A549 (cell line): ENCODE data around the gene MID2. TPM values are rescaled to one million over a fixed set of nuclear protein-coding genes. Genes with fewer than 3 reads are reported as not detected.

Source experiments
- ATAC-seq, 2 experiments: fragments of 200-7000 bp in 1 of 2; fragments of >200 bp in 1 of 2; cut with Nextera tagmentation in 1 of 2; cut with Tn5 transposase in 1 of 2; 3 replicates each; pipeline versions ENCODE4 v1.8.0 to v1.9.1; 2018 to 2020; ENCODE audit warnings: mild to moderate bottlenecking in 1 of 2, moderate library complexity in 1 of 2
- CTCF ChIA-PET: fragments of 300-600 bp; sonication (Branson Sonifier 250); formaldehyde crosslinking; extraction: SDS; loops from one replicate; lab custom pipeline; 2021; ENCODE audit warnings: antibody characterized with exemption, inconsistent platforms; lab: Yijun Ruan, JAX
- POLR2A ChIA-PET: fragments of 350-600 bp; formaldehyde crosslinking; extraction: SDS; loops from one replicate; lab custom pipeline; 2021; ENCODE audit warnings: antibody characterized with exemption, inconsistent platforms; lab: Yijun Ruan, JAX
- DNase-seq, 2 experiments: peaks; one replicate each; pipeline versions ENCODE4 v3.0.0 to v3.0.0-alpha.2; 2011 to 2016; ENCODE audit warnings: low read depth in 1 of 2, low spot score in 1 of 2
- FAIRE-seq: peaks from 2 replicates; lab custom pipeline; 2011; peaks lifted over from hg19 to GRCh38; lab: Jason Lieb, UNC
- H3K27ac ChIP-seq, 2 experiments: fragments of >200 bp; sonication (Bioruptor Twin); formaldehyde crosslinking; 3 replicates each; pipeline ENCODE4 v1.5.1; 2016 to 2017
- H3K4me1 ChIP-seq: fragments of >200 bp; sonication (Bioruptor Twin); formaldehyde crosslinking; 3 replicates; pipeline ENCODE4 v1.6.1; 2016
- H3K4me2 ChIP-seq: fragments of >200 bp; sonication (Bioruptor Twin); formaldehyde crosslinking; 3 replicates; pipeline ENCODE4 v1.6.1; 2016
- H3K4me3 ChIP-seq: fragments of >200 bp; sonication (Bioruptor Twin); formaldehyde crosslinking; 3 replicates; pipeline ENCODE4 v1.5.1; 2016
- H3K9me3 ChIP-seq: fragments of >200 bp; sonication (Bioruptor Twin); formaldehyde crosslinking; 3 replicates; pipeline ENCODE4 v1.6.1; 2016
- BCL3 ChIP-seq: fragments of >200 bp; sonication (Bioruptor Twin); formaldehyde crosslinking; IDR thresholded peaks from 3 replicates; pipeline ENCODE4 v1.6.1; 2016
- CBX2 ChIP-seq: fragments of 200-600 bp; sonication (generic); IDR thresholded peaks from 2 replicates; pipeline ENCODE4 v1.6.1; 2016; ENCODE audit warnings: low read depth, mild to moderate bottlenecking, borderline replicate concordance
- CHD2 ChIP-seq: fragments of 150-350 bp; IDR thresholded peaks from 2 replicates; pipeline ENCODE4 v1.6.1; 2014; ENCODE audit warnings: low read length; ENCODE audit not compliant: partially characterized antibody
- CTCF ChIP-seq: fragments of >200 bp; sonication (Bioruptor Twin); formaldehyde crosslinking; IDR thresholded peaks from 3 replicates; pipeline ENCODE4 v1.5.1; 2016
- EHMT2 ChIP-seq: fragments of 200-600 bp; sonication (generic); IDR thresholded peaks from 2 replicates; pipeline ENCODE4 v1.6.1; 2016; ENCODE audit warnings: antibody characterized with exemption, low read depth, mild to moderate bottlenecking, moderate library complexity
- EP300 ChIP-seq, 2 experiments: fragments of >200 bp; sonication (Bioruptor Twin); formaldehyde crosslinking; IDR thresholded peaks; 2 replicates in 1 of 2; 3 replicates in 1 of 2; pipeline ENCODE4 v1.6.1; 2016 to 2017
- FOSL2 ChIP-seq, 2 experiments: fragments of 450-650 bp in 1 of 2; fragments of >200 bp in 1 of 2; sonication (Bioruptor Twin) in 1 of 2; formaldehyde crosslinking; IDR thresholded peaks; 2 replicates each; pipeline versions ENCODE4 v1.5.0 to v1.6.1; 2016 to 2020; ENCODE audit warnings: mild to moderate bottlenecking in 1 of 2, moderate library complexity in 1 of 2
- GATA3 ChIP-seq: IDR thresholded peaks from 2 replicates; pipeline ENCODE4 v1.6.1; 2012; ENCODE audit warnings: borderline replicate concordance
- HES2 ChIP-seq: fragments of >200 bp; sonication (Bioruptor Twin); formaldehyde crosslinking; IDR thresholded peaks from 2 replicates; pipeline ENCODE4 v1.6.1; 2016
- HOXB13 ChIP-seq: fragments of 250-450 bp; sonication (Bioruptor Pico); IDR thresholded peaks from 2 replicates; pipeline ENCODE4 v1.5.0; 2020; ENCODE audit warnings: low read depth, mild to moderate bottlenecking, moderate library complexity
- HOXB5 ChIP-seq: fragments of 250-450 bp; sonication (Bioruptor Pico); IDR thresholded peaks from 2 replicates; pipeline ENCODE4 v1.5.0; 2020; ENCODE audit warnings: mild to moderate bottlenecking, moderate library complexity
- JUN ChIP-seq, 2 experiments: fragments of >200 bp; sonication (Bioruptor Twin); formaldehyde crosslinking; IDR thresholded peaks; 2 replicates in 1 of 2; 3 replicates in 1 of 2; pipeline ENCODE4 v1.6.1; 2016 to 2017
- JUNB ChIP-seq: fragments of >200 bp; sonication (Bioruptor Twin); formaldehyde crosslinking; IDR thresholded peaks from 2 replicates; pipeline ENCODE4 v1.6.1; 2016
- KDM1A ChIP-seq: fragments of 200-600 bp; sonication (generic); IDR thresholded peaks from 2 replicates; pipeline ENCODE4 v1.6.1; 2016; ENCODE audit warnings: low read depth, mild to moderate bottlenecking
- MAX ChIP-seq: IDR thresholded peaks from 2 replicates; pipeline ENCODE4 v1.6.1; 2012
- MAZ ChIP-seq: fragments of 150-350 bp; IDR thresholded peaks from 2 replicates; pipeline ENCODE4 v1.6.1; 2014; ENCODE audit warnings: antibody characterized with exemption, low read depth, low read length, borderline replicate concordance
- POLR2A ChIP-seq: IDR thresholded peaks from 2 replicates; pipeline ENCODE4 v1.6.1; 2012; ENCODE audit warnings: mild to moderate bottlenecking, low read length
- RAD21 ChIP-seq, 2 experiments: fragments of >200 bp in 1 of 2; sonication (Bioruptor Twin) in 1 of 2; formaldehyde crosslinking in 1 of 2; IDR thresholded peaks in 1 of 2; conservative IDR thresholded peaks in 1 of 2; 2 replicates in 1 of 2; 3 replicates in 1 of 2; pipeline ENCODE4 v1.6.1; 2012 to 2018; ENCODE audit warnings: inconsistent platforms in 1 of 2
- RCOR1 ChIP-seq: fragments of 150-350 bp; IDR thresholded peaks from 2 replicates; pipeline ENCODE4 v1.6.1; 2014; ENCODE audit warnings: antibody characterized with exemption, low read length, low read depth
- RNF2 ChIP-seq: fragments of 200-600 bp; sonication (generic); IDR thresholded peaks from 2 replicates; pipeline ENCODE4 v1.6.1; 2016; ENCODE audit warnings: low read depth, mild to moderate bottlenecking, antibody characterized with exemption, moderate library complexity, borderline replicate concordance
- SMC3 ChIP-seq: fragments of >200 bp; sonication (Bioruptor Twin); formaldehyde crosslinking; IDR thresholded peaks from 3 replicates; pipeline ENCODE4 v1.6.1; 2018; ENCODE audit warnings: inconsistent platforms
- USF2 ChIP-seq: fragments of 450-650 bp; IDR thresholded peaks from 2 replicates; pipeline ENCODE4 v1.6.1; 2014; ENCODE audit warnings: antibody characterized with exemption
- ZNF302 ChIP-seq: fragments of 250-450 bp; sonication (Bioruptor Pico); IDR thresholded peaks from 2 replicates; pipeline ENCODE4 v1.9.0; 2021; ENCODE audit warnings: inconsistent platforms, mild to moderate bottlenecking, moderate library complexity
- ZSCAN20 ChIP-seq: fragments of 250-450 bp; sonication (Bioruptor Pico); IDR thresholded peaks from 2 replicates; pipeline ENCODE4 v1.8.0; 2022; ENCODE audit warnings: mild to moderate bottlenecking, moderate library complexity
- WGBS: methylation state at CpG from one replicate; pipeline ENCODE4 v1.1.6; 2017; ENCODE audit errors: missing lambda C conversion rate; 5-methylcytosine and 5-hydroxymethylcytosine counted together
- polyA minus RNA-seq: library from RNA; depleted of rRNA, polyadenylated mRNA; stranded (reverse); fragments of >200 nt; gene quantifications from 2 replicates; pipeline ENCODE4 v1.2.3, GENCODE V29; 2011; rRNA and poly(A)+ RNA removed
- polyA plus RNA-seq, 4 experiments: library from polyadenylated mRNA; depleted of rRNA in 3 of 4; stranded (reverse); fragments of >200 nt; fragmentation: RNase III in 1 of 4; extraction: RNeasy Plus Mini Kit Qiagen cat#74134 plus additional on column Dnase treatment in 1 of 4; gene quantifications; 2 replicates in 3 of 4; 3 replicates in 1 of 4; pipeline ENCODE4 v1.2.3, GENCODE V29; 2011 to 2017

MID2 gene
- polyA plus RNA-seq (2011; rRNA removed) (10.6 and 13.5 TPM in 2 replicates), polyA plus RNA-seq (2017; fragmentation: RNase III; extraction: RNeasy Plus Mini Kit Qiagen cat#74134 plus additional on column Dnase treatment) (4.3 to 5.1 TPM (median 4.6 TPM) in 3 replicates), polyA minus RNA-seq (74.1 and 101 TPM in 2 replicates)
- 3.4 and 4.2 TPM in 2 replicates for polyA plus RNA-seq (2012; cell fraction: cytosol; rRNA removed)
- polyA plus RNA-seq (2012; cell fraction: nucleus; rRNA removed), result 3.4 and 3.7 TPM in 2 replicates

GRCh38 chrX:107825698-107826237, at the start of gene MID2:
Gene MID2 (plus strand): TSS chrX:107825866. CDS start chrX:107826427, 561 bp downstream.
- DNase-seq (peak; percentile 46 to 66), FAIRE-seq (no peak)
- H3K4me3 ChIP-seq, result peak within 1 kb of the TSS; percentile 61
- POLR2A ChIA-PET, result interaction anchor here (0.6 kb wide), 1 partner anchor 110 kb away, joined by 3 read pairs; no protein-coding TSS in a partner anchor
- H3K4me2 ChIP-seq, result peak within 1 kb of the TSS; percentile 94
- H3K4me1 ChIP-seq, result peaks cover 13% of the 10 kb centered on the region
- 0% methylated on average over 8 of the region's 32 CpGs for WGBS
- CTCF ChIA-PET, result interaction anchor here (0.8 to 1.4 kb wide), 4 partner anchors 41 to 220 kb away, joined by 3 read pairs; no protein-coding TSS in a partner anchor
- no peaks in the 10 kb centered on the region for H3K9me3 ChIP-seq
- no peak for TF ChIP-seq EHMT2
- TF ChIP-seq POLR2A, result peak; percentile 16; the same call in 1 of the 2 replicates
- TF ChIP-seq, all 56 proteins: peak for 1
- ATAC-seq, result peak; percentile 75 to 83
- H3K27ac ChIP-seq, result peak within 1 kb of the TSS; percentile 79 to 93

- DNase-seq (peak; percentile 69 to 88), FAIRE-seq (peak; percentile 100), ATAC-seq (peak; percentile 84 to 86)
- ChIA-PET CTCF (interaction anchor here (0.6 to 10.1 kb wide), 47 partner anchors 9 to 909 kb away, joined by 3 to 236 read pairs (median 4); partner anchors contain the start of genes MORC4 and PRPS1), POLR2A (interaction anchor here (0.7 to 3.5 kb wide), 4 partner anchors 45 to 117 kb away, joined by 3 to 29 read pairs (median 4); no protein-coding TSS in a partner anchor)
- H3K27ac ChIP-seq, result peak overlapping the region; percentile 74 to 81; a peak in 5 of 6 replicates
- no peaks in the 10 kb centered on the region for H3K9me3 ChIP-seq
- TF ChIP-seq RCOR1 (no peak), MAX (no peak), RAD21 (conservative IDR thresholded peaks at IDR 0.05 in 1 of 2, IDR thresholded peaks at IDR 0.05 in 1 of 2) (peak; percentile 87 to 90), ZNF302 (CRISPR knock-in tag) (no peak), CTCF (peak; percentile 74), KDM1A (no peak), EP300 (IDR thresholded peaks at IDR 0.05) (no peak), HOXB5 (CRISPR knock-in tag) (no peak), JUN (IDR thresholded peaks at IDR 0.05) (no peak), HOXB13 (CRISPR knock-in tag) (no peak), CBX2 (no peak), HES2 (no peak), ZSCAN20 (CRISPR knock-in tag) (no peak), MAZ (no peak), FOSL2 (IDR thresholded peaks at IDR 0.05) (no peak), FOSL2 (CRISPR knock-in tag; IDR thresholded peaks at IDR 0.05) (no peak), BCL3 (no peak), SMC3 (peak; percentile 79), RNF2 (no peak), GATA3 (no peak), USF2 (no peak), JUNB (no peak), CHD2 (no peak)
- 9% methylated on average over 20 of the region's 20 CpGs for WGBS
- 0 out of 3 replicates have a peak, but pooled peaks cover 4% of the 10 kb centered on the region for H3K4me1 ChIP-seq
- H3K4me2 ChIP-seq, result peak overlapping the region; percentile 97
- H3K4me3 ChIP-seq, result peak overlapping the region; percentile 56
These were observed 48.8 kb upstream of the MID2 start for GRCh38 chrX:107776649-107777535.
